HCT116 (cell line): ENCODE results near the gene SGPP2.

Experiments used
- ATF3 ChIP-seq: IDR thresholded peaks from 2 replicates; pipeline ENCODE4 v1.6.1; 2012
- CTCF ChIP-seq, 3 experiments: fragments of 200-600 bp in 1 of 3; sonication (generic) in 1 of 3; IDR thresholded peaks in 2 of 3; conservative IDR thresholded peaks in 1 of 3; 2 replicates each; pipeline ENCODE4 v1.5.1; 2012 to 2017; ENCODE audit warnings: low read depth in 2 of 3, low read length in 2 of 3, antibody characterized with exemption in 1 of 3, borderline replicate concordance in 1 of 3, control low read depth in 1 of 3, mild to moderate bottlenecking in 1 of 3, mixed read lengths in 1 of 3, mixed run types in 1 of 3, moderate library complexity in 1 of 3; ENCODE audit not compliant: insufficient read depth in 1 of 3
- EZH2phosphoT487 ChIP-seq: fragments of 200-600 bp; IDR thresholded peaks from 2 replicates; pipeline ENCODE4 v1.6.1; 2018; ENCODE audit warnings: antibody characterized with exemption, borderline replicate concordance
- RAD21 ChIP-seq: IDR thresholded peaks from 2 replicates; pipeline ENCODE4 v1.6.1; 2012; ENCODE audit warnings: low read depth, mild to moderate bottlenecking
- ZBTB33 ChIP-seq: IDR thresholded peaks from 2 replicates; pipeline ENCODE4 v1.6.1; 2011; ENCODE audit warnings: mild to moderate bottlenecking, low read length, moderate library complexity; ENCODE audit not compliant: insufficient replicate concordance; ENCODE audit errors: extremely low read depth
- ZNF274 ChIP-seq: fragments of 200-500 bp; sonication (Bioruptor generic); IDR thresholded peaks from 2 replicates; pipeline ENCODE4 v1.6.1; 2014; ENCODE audit warnings: mild to moderate bottlenecking, low read depth, low read length, inconsistent platforms

- TF ChIP-seq CTCF (IDR thresholded peaks at IDR 0.05 in 2 of 3, conservative IDR thresholded peaks at IDR 0.05 in 1 of 3; ENCODE audit: borderline replicate concordance in 1 of 3, insufficient read depth in 1 of 3, low read depth in 2 of 3, low read length in 2 of 3) (no peak), EZH2phosphoT487 (no peak), ZBTB33 (no peak), ATF3 (no peak), RAD21 (no peak), ZNF274 (no peak)
Observed at GRCh38 chr2:222393733-222394267, 30.5 kb upstream of the SGPP2 start.
